Trophoblast cell (in vitro differentiated cells and primary cell): ENCODE results near the gene EXOSC5.

ENCODE experiments used
- DNase-seq, 2 donors: peaks; one replicate each; pipeline ENCODE4 v3.0.0-alpha.2; 2016
- H2AFZ ChIP-seq: 2 replicates; pipeline ENCODE4 v1.6.1; 2013; ENCODE audit warnings: low read length, moderate library complexity, mild to moderate bottlenecking; ENCODE audit not compliant: insufficient read depth, poor library complexity
- H2AK5ac ChIP-seq: 2 replicates; pipeline ENCODE4 v1.6.1; 2013; ENCODE audit warnings: mild to moderate bottlenecking, low read length
- H2BK120ac ChIP-seq: 2 replicates; pipeline ENCODE4 v1.6.1; 2013; ENCODE audit warnings: low read length, mild to moderate bottlenecking, moderate library complexity; ENCODE audit not compliant: insufficient read depth, poor library complexity
- H2BK12ac ChIP-seq: 2 replicates; pipeline ENCODE4 v1.6.1; 2013; ENCODE audit warnings: mild to moderate bottlenecking, low read length, moderate library complexity
- H2BK5ac ChIP-seq: 2 replicates; pipeline ENCODE4 v1.6.1; 2013; ENCODE audit warnings: low read length, low read depth, moderate library complexity, mild to moderate bottlenecking; ENCODE audit not compliant: poor library complexity
- H3K14ac ChIP-seq: 2 replicates; pipeline ENCODE4 v1.6.1; 2013; ENCODE audit warnings: mild to moderate bottlenecking, low read length
- H3K18ac ChIP-seq: 2 replicates; pipeline ENCODE4 v1.6.1; 2013; ENCODE audit warnings: mild to moderate bottlenecking, low read length
- H3K23ac ChIP-seq: 2 replicates; pipeline ENCODE4 v1.6.1; 2013; ENCODE audit warnings: low read length
- H3K27ac ChIP-seq: 2 replicates; pipeline ENCODE4 v1.5.1; 2013; ENCODE audit warnings: low read depth, mild to moderate bottlenecking, inconsistent platforms, low read length, moderate library complexity
- H3K27me3 ChIP-seq: 2 replicates; pipeline ENCODE4 v1.6.1; 2013; ENCODE audit warnings: inconsistent platforms, mild to moderate bottlenecking, low read length, moderate library complexity; ENCODE audit not compliant: insufficient read depth
- H3K36me3 ChIP-seq, 2 experiments: 1 replicate in 1 of 2; 2 replicates in 1 of 2; pipeline ENCODE4 v1.6.1; 2013; ENCODE audit warnings: low read length in 2 of 2, mild to moderate bottlenecking in 2 of 2, moderate library complexity in 1 of 2; ENCODE audit not compliant: insufficient read depth in 2 of 2, control insufficient read depth in 1 of 2
- H3K4ac ChIP-seq: 2 replicates; pipeline ENCODE4 v1.6.1; 2013; ENCODE audit warnings: low read depth, mild to moderate bottlenecking, low read length, moderate library complexity
- H3K4me1 ChIP-seq, 2 experiments: 1 replicate in 1 of 2; 2 replicates in 1 of 2; pipeline ENCODE4 v1.6.1; 2013; ENCODE audit warnings: low read length in 2 of 2, mild to moderate bottlenecking in 2 of 2, moderate library complexity in 1 of 2; ENCODE audit not compliant: insufficient read depth in 2 of 2, control insufficient read depth in 1 of 2
- H3K4me2 ChIP-seq: 2 replicates; pipeline ENCODE4 v1.6.1; 2013; ENCODE audit warnings: inconsistent platforms, mild to moderate bottlenecking, low read length, moderate library complexity
- H3K4me3 ChIP-seq: 2 replicates; pipeline ENCODE4 v1.5.1; 2013; ENCODE audit warnings: mild to moderate bottlenecking, low read depth, low read length, inconsistent platforms
- H3K79me1 ChIP-seq: one replicate; pipeline ENCODE4 v1.6.1; 2013; ENCODE audit warnings: low read length
- H3K79me2 ChIP-seq: 2 replicates; pipeline ENCODE4 v1.6.1; 2013; ENCODE audit warnings: low read length, mild to moderate bottlenecking; ENCODE audit not compliant: control insufficient read depth, insufficient read depth, poor library complexity
- H3K9ac ChIP-seq: 2 replicates; pipeline ENCODE4 v1.6.1; 2013; ENCODE audit warnings: mild to moderate bottlenecking, low read length
- H3K9me3 ChIP-seq: 2 replicates; pipeline ENCODE4 v1.6.1; 2013; ENCODE audit warnings: low read depth, mild to moderate bottlenecking, control low read depth, inconsistent platforms, low read length; ENCODE audit not compliant: insufficient read depth
- H4K12ac ChIP-seq: 2 replicates; pipeline ENCODE4 v1.6.1; 2013; ENCODE audit warnings: low read depth, mild to moderate bottlenecking, low read length, moderate library complexity
- H4K8ac ChIP-seq: 2 replicates; pipeline ENCODE4 v1.6.1; 2013; ENCODE audit warnings: low read depth, mild to moderate bottlenecking, low read length, moderate library complexity
- H4K91ac ChIP-seq: one replicate; pipeline ENCODE4 v1.6.1; 2013; ENCODE audit warnings: low read depth, mild to moderate bottlenecking, low read length, moderate library complexity
- WGBS: extraction: QIAGEN DNeasy Blood & Tissue Kit; methylation state at CpG from one replicate; pipeline ENCODE4 v1.1.7; 2013; ENCODE audit warnings: missing lambda C conversion rate; ENCODE audit not compliant: insufficient read length, insufficient coverage; ENCODE audit errors: extremely low coverage; 5-methylcytosine and 5-hydroxymethylcytosine counted together

EXOSC5 gene

GRCh38 chr19:41424335-41425173, 27.4 kb upstream of the EXOSC5 start:
- Histone ChIP-seq H3K14ac (no peak overlapping the region), H4K8ac (no peak overlapping the region), H3K4me3 (peak overlapping the region; percentile 14), H3K36me3 (peaks cover 31 to 39% of the 10 kb centered on the region in 2 experiments), H3K79me1 (peaks cover 7% of the 10 kb centered on the region), H3K9ac (no peak overlapping the region), H3K18ac (no peak overlapping the region), H3K79me2 (peaks cover 3% of the 10 kb centered on the region), H3K4me2 (no peak overlapping the region), H2AFZ (no peak overlapping the region), H4K91ac (no peak overlapping the region), H2BK5ac (no peak overlapping the region), H3K4ac (no peak overlapping the region), H3K27ac (no peak overlapping the region), H3K27me3 (no peaks in the 10 kb centered on the region), H3K9me3 (no peaks in the 10 kb centered on the region), H4K12ac (no peak overlapping the region), H2BK120ac (no peak overlapping the region), H2AK5ac (no peak overlapping the region), H3K4me1 (peaks cover 14% of the 10 kb centered on the region in 2 experiments), H3K23ac (no peak overlapping the region), H2BK12ac (no peak overlapping the region)
- no peak for DNase-seq
- WGBS: no CpG with 5 or more reads among the region's 21 CpGs

GRCh38 chr19:41422955-41423354, 25.8 kb upstream of the EXOSC5 start:
- no peak overlapping the region for H4K91ac ChIP-seq
- H2AFZ ChIP-seq: no peak overlapping the region
- WGBS: no CpG with 5 or more reads among the region's 12 CpGs
- H3K4me2 ChIP-seq: no peak overlapping the region
- H3K27me3 ChIP-seq: no peaks in the 10 kb centered on the region
- no peak overlapping the region for H4K8ac ChIP-seq
- no peak overlapping the region for H2BK120ac ChIP-seq
- H2BK12ac ChIP-seq: no peak overlapping the region
- no peak overlapping the region for H2AK5ac ChIP-seq
- peaks cover 3% of the 10 kb centered on the region for H3K79me2 ChIP-seq
- no peak for DNase-seq
- H3K4me3 ChIP-seq: no peak overlapping the region
- no peak overlapping the region for H3K9ac ChIP-seq
- peaks cover 10 to 11% of the 10 kb centered on the region in 2 experiments for H3K4me1 ChIP-seq
- H4K12ac ChIP-seq: no peak overlapping the region
- no peak overlapping the region for H3K23ac ChIP-seq
- peaks cover 40 to 44% of the 10 kb centered on the region in 2 experiments for H3K36me3 ChIP-seq
- peaks cover 7% of the 10 kb centered on the region for H3K79me1 ChIP-seq
- H3K18ac ChIP-seq: no peak overlapping the region
- no peaks in the 10 kb centered on the region for H3K9me3 ChIP-seq
- no peak overlapping the region for H3K4ac ChIP-seq
- H3K27ac ChIP-seq: no peak overlapping the region
- no peak overlapping the region for H3K14ac ChIP-seq
- H2BK5ac ChIP-seq: no peak overlapping the region

GRCh38 chr19:41422456-41422855, 25.3 kb upstream of the EXOSC5 start:
- Histone ChIP-seq H2AK5ac (no peak overlapping the region), H4K12ac (no peak overlapping the region), H3K79me1 (peaks cover 5% of the 10 kb centered on the region), H2BK5ac (no peak overlapping the region), H3K4ac (no peak overlapping the region), H3K79me2 (no peaks in the 10 kb centered on the region), H3K4me1 (peaks cover 5 to 6% of the 10 kb centered on the region in 2 experiments), H3K9ac (no peak overlapping the region), H3K27ac (no peak overlapping the region), H3K23ac (no peak overlapping the region), H2BK120ac (no peak overlapping the region), H4K8ac (no peak overlapping the region), H3K18ac (no peak overlapping the region), H3K27me3 (no peaks in the 10 kb centered on the region), H3K4me3 (no peak overlapping the region), H4K91ac (no peak overlapping the region), H3K36me3 (peaks cover 40 to 44% of the 10 kb centered on the region in 2 experiments), H3K14ac (no peak overlapping the region), H3K4me2 (no peak overlapping the region), H2AFZ (no peak overlapping the region), H3K9me3 (no peaks in the 10 kb centered on the region), H2BK12ac (no peak overlapping the region)
- no peak for DNase-seq
- WGBS: no CpG with 5 or more reads among the region's 18 CpGs

GRCh38 chr19:41421973-41422372, 24.8 kb upstream of the EXOSC5 start:
- Histone ChIP-seq H3K79me1 (peaks cover 2% of the 10 kb centered on the region), H2BK12ac (no peak overlapping the region), H2AFZ (no peak overlapping the region), H3K27me3 (no peaks in the 10 kb centered on the region), H3K4ac (no peak overlapping the region), H4K91ac (no peak overlapping the region), H2BK5ac (no peak overlapping the region), H2BK120ac (no peak overlapping the region), H3K4me2 (no peak overlapping the region), H4K8ac (no peak overlapping the region), H3K23ac (no peak overlapping the region), H3K27ac (no peak overlapping the region), H3K18ac (no peak overlapping the region), H3K9ac (no peak overlapping the region), H3K14ac (no peak overlapping the region), H3K36me3 (peaks cover 42 to 44% of the 10 kb centered on the region in 2 experiments), H3K9me3 (no peaks in the 10 kb centered on the region), H3K4me3 (no peak overlapping the region), H3K4me1 (peaks cover 4 to 6% of the 10 kb centered on the region in 2 experiments), H2AK5ac (no peak overlapping the region), H4K12ac (no peak overlapping the region), H3K79me2 (no peaks in the 10 kb centered on the region)
- DNase-seq: no peak
- WGBS: no CpG with 5 or more reads among the region's 20 CpGs
